Mesenchymal stem cell (in vitro differentiated cells and primary cell): ENCODE measurements around the gene NACC1.

ENCODE experiments used
- DNase-seq: peaks from one replicate; pipeline ENCODE4 v3.0.0-alpha.2; 2013
- H2AFZ ChIP-seq: one replicate; pipeline ENCODE4 v1.6.1; 2013; ENCODE audit warnings: low read depth, mild to moderate bottlenecking, control low read depth, inconsistent platforms, low read length, moderate library complexity
- H2AK5ac ChIP-seq: 2 replicates; pipeline ENCODE4 v1.6.1; 2013; ENCODE audit warnings: low read length, moderate library complexity, mild to moderate bottlenecking, inconsistent platforms; ENCODE audit not compliant: severe bottlenecking
- H2BK120ac ChIP-seq: one replicate; pipeline ENCODE4 v1.6.1; 2013; ENCODE audit warnings: low read depth, mild to moderate bottlenecking, inconsistent platforms, low read length, moderate library complexity
- H2BK12ac ChIP-seq, 2 experiments: one replicate each; pipeline ENCODE4 v1.6.1; 2013; ENCODE audit warnings: inconsistent platforms in 2 of 2, low read length in 2 of 2, mild to moderate bottlenecking in 2 of 2, moderate library complexity in 2 of 2, control low read depth in 1 of 2
- H2BK15ac ChIP-seq: one replicate; pipeline ENCODE4 v1.6.1; 2013; ENCODE audit warnings: mild to moderate bottlenecking, low read depth, inconsistent platforms; ENCODE audit not compliant: poor library complexity, severe bottlenecking
- H2BK5ac ChIP-seq: 2 replicates; pipeline ENCODE4 v1.6.1; 2013; ENCODE audit warnings: low read depth, mild to moderate bottlenecking, low read length, control low read depth, inconsistent platforms; ENCODE audit not compliant: poor library complexity, severe bottlenecking
- H3K14ac ChIP-seq, 2 experiments: one replicate each; pipeline ENCODE4 v1.6.1; 2013; ENCODE audit warnings: inconsistent platforms in 2 of 2, low read length in 2 of 2, control low read depth in 1 of 2, mild to moderate bottlenecking in 1 of 2, moderate library complexity in 1 of 2
- H3K18ac ChIP-seq, 2 experiments: one replicate each; pipeline ENCODE4 v1.6.1; 2013; ENCODE audit warnings: inconsistent platforms in 2 of 2, low read length in 2 of 2, control low read depth in 1 of 2, low read depth in 1 of 2, mild to moderate bottlenecking in 1 of 2
- H3K23ac ChIP-seq, 2 experiments: one replicate each; pipeline ENCODE4 v1.6.1; 2013; ENCODE audit warnings: inconsistent platforms in 2 of 2, low read length in 2 of 2, mild to moderate bottlenecking in 2 of 2, moderate library complexity in 2 of 2, control low read depth in 1 of 2
- H3K27ac ChIP-seq: 2 replicates; pipeline ENCODE4 v1.5.1; 2013; ENCODE audit warnings: mild to moderate bottlenecking, moderate library complexity, low read length, control low read depth, inconsistent platforms; ENCODE audit not compliant: poor library complexity, severe bottlenecking
- H3K27me3 ChIP-seq, 2 experiments: 2 replicates each; pipeline versions ENCODE4 v1.6.1 to v1.7.0; 2013; ENCODE audit warnings: low read length in 2 of 2, mild to moderate bottlenecking in 2 of 2, moderate library complexity in 2 of 2, control low read depth in 1 of 2, inconsistent platforms in 1 of 2; ENCODE audit not compliant: control insufficient read depth in 1 of 2, insufficient read depth in 1 of 2
- H3K36me3 ChIP-seq, 2 experiments: 2 replicates each; pipeline versions ENCODE4 v1.6.1 to v1.7.0; 2013; ENCODE audit warnings: low read length in 2 of 2, control low read depth in 1 of 2, inconsistent platforms in 1 of 2, low read depth in 1 of 2, mild to moderate bottlenecking in 1 of 2; ENCODE audit not compliant: insufficient read depth in 2 of 2, control insufficient read depth in 1 of 2
- H3K4ac ChIP-seq, 2 experiments: one replicate each; pipeline ENCODE4 v1.6.1; 2013; ENCODE audit warnings: inconsistent platforms in 2 of 2, low read length in 2 of 2, mild to moderate bottlenecking in 2 of 2, moderate library complexity in 2 of 2, control low read depth in 1 of 2, low read depth in 1 of 2
- H3K4me1 ChIP-seq: 2 replicates; pipeline ENCODE4 v1.6.1; 2013; ENCODE audit warnings: low read depth, low read length, control low read depth; ENCODE audit not compliant: control insufficient read depth, insufficient read depth
- H3K4me2 ChIP-seq: 2 replicates; pipeline ENCODE4 v1.6.1; 2013; ENCODE audit warnings: low read length, mild to moderate bottlenecking, inconsistent platforms; ENCODE audit not compliant: poor library complexity, severe bottlenecking
- H3K4me3 ChIP-seq, 2 experiments: 2 replicates each; pipeline versions ENCODE4 v1.5.1 to v1.7.0; 2013; ENCODE audit warnings: low read length in 2 of 2, mild to moderate bottlenecking in 2 of 2, control low read depth in 1 of 2, low read depth in 1 of 2; ENCODE audit not compliant: insufficient read depth in 1 of 2
- H3K79me1 ChIP-seq: replicated peaks from 2 replicates; pipeline ENCODE4 v1.6.1; 2013; ENCODE audit warnings: mild to moderate bottlenecking, control low read depth, low read length, inconsistent platforms; ENCODE audit not compliant: poor library complexity, severe bottlenecking
- H3K9ac ChIP-seq: 2 replicates; pipeline ENCODE4 v1.7.0; 2013; ENCODE audit warnings: mild to moderate bottlenecking, low read length, moderate library complexity
- H3K9me3 ChIP-seq: 2 replicates; pipeline ENCODE4 v1.7.0; 2013; ENCODE audit warnings: mild to moderate bottlenecking, low read length; ENCODE audit not compliant: control insufficient read depth
- H4K8ac ChIP-seq: one replicate; pipeline ENCODE4 v1.6.1; 2013; ENCODE audit warnings: inconsistent platforms, mild to moderate bottlenecking, low read length, moderate library complexity
- H4K91ac ChIP-seq: one replicate; pipeline ENCODE4 v1.6.1; 2013; ENCODE audit warnings: mild to moderate bottlenecking, low read length, inconsistent platforms
- WGBS: methylation state at CpG from one replicate; pipeline ENCODE4 v1.1.7; 2013; ENCODE audit warnings: mixed read lengths; 5-methylcytosine and 5-hydroxymethylcytosine counted together

NACC1 gene

DNA sequence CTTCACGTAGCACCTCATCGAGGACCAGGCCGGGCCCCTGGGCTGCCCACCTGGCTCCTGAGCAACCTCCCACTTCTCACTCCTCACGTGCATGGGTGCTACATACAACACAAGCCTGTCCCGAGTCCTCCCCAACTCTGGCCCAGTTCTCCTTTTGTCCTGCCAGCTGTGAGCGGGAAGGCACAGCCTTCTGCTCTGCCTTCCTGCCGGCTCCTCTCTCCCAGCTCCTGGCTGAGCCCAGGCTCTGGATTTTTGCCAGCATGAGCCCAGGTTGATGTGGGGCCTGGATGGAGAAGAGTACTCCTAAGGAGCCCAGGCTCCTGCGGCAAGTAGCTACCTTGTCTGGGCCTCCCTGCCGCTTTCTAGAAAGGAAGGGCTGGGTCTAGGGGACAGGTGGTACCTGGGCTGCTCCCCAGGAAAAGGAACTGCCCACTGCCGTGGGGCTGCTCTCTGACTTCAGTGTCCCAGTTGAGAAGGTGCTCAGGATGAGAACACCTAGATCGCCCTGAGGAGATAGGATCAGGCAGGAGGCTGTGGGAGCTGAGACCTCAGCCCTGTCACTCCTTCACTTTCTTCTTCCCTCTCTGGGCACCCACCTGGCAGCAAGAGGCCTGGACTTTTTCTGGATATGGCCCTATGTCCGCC lies 39.0 kb upstream of the NACC1 start:
- Histone ChIP-seq H3K18ac (peak overlapping the region; percentile 18), H3K4me1 (peaks cover 43% of the 10 kb centered on the region), H3K23ac (no peak overlapping the region), H3K14ac (no peak overlapping the region), H3K36me3 (peaks cover 5 to 91% of the 10 kb centered on the region in 2 experiments), H3K4ac (no peak overlapping the region), H3K9ac (peak overlapping the region; percentile 78), H4K91ac (peak overlapping the region; percentile 74), H4K8ac (peak overlapping the region; percentile 83), H3K4me2 (no peak overlapping the region), H2BK12ac (peak overlapping the region in 1 of 2 experiments; percentile 10), H2BK5ac (no peak overlapping the region), H3K4me3 (peak overlapping the region in 1 of 2 experiments; percentile 42), H2BK120ac (no peak overlapping the region), H2AK5ac (peak overlapping the region; percentile 15), H3K27me3 (peaks cover 0 to 48% of the 10 kb centered on the region in 2 experiments), H2AFZ (no peak overlapping the region), H2BK15ac (no peak overlapping the region), H3K27ac (no peak overlapping the region), H3K79me1 (no peaks in the 10 kb centered on the region), H3K9me3 (no peaks in the 10 kb centered on the region)
- no peak for DNase-seq
- WGBS, result 85% methylated on average over 12 of the region's 12 CpGs

- no peak for DNase-seq
- Histone ChIP-seq H2AK5ac (no peak overlapping the region), H2BK12ac (no peak overlapping the region), H2BK15ac (peak overlapping the region; percentile 33), H4K91ac (no peak overlapping the region), H3K4me3 (peak overlapping the region in 1 of 2 experiments; percentile 42), H2AFZ (no peak overlapping the region), H3K27me3 (peaks cover 0 to 48% of the 10 kb centered on the region in 2 experiments), H4K8ac (peak overlapping the region; percentile 83), H3K36me3 (peaks cover 5 to 91% of the 10 kb centered on the region in 2 experiments), H2BK120ac (no peak overlapping the region), H3K9me3 (no peaks in the 10 kb centered on the region), H3K18ac (peak overlapping the region in 1 of 2 experiments; percentile 18), H3K79me1 (no peaks in the 10 kb centered on the region), H3K23ac (no peak overlapping the region), H3K27ac (no peak overlapping the region), H3K4ac (no peak overlapping the region), H3K9ac (peak overlapping the region; percentile 78), H3K14ac (peak overlapping the region in 1 of 2 experiments; percentile 8), H2BK5ac (no peak overlapping the region), H3K4me1 (peaks cover 43% of the 10 kb centered on the region), H3K4me2 (no peak overlapping the region)
- 67% methylated on average over 15 of the region's 16 CpGs for WGBS
Observed at GRCh38 chr19:13079542-13079986, 38.5 kb upstream of the NACC1 start.

- Histone ChIP-seq H3K36me3 (peaks cover 5 to 90% of the 10 kb centered on the region in 2 experiments), H2AK5ac (no peak overlapping the region), H2BK12ac (no peak overlapping the region), H3K23ac (no peak overlapping the region), H4K8ac (peak overlapping the region; percentile 27), H2BK120ac (no peak overlapping the region), H2BK15ac (no peak overlapping the region), H3K4me3 (no peak overlapping the region), H2BK5ac (no peak overlapping the region), H3K27ac (peak overlapping the region; percentile 10), H3K4me1 (peaks cover 37% of the 10 kb centered on the region), H3K9me3 (no peaks in the 10 kb centered on the region), H3K18ac (no peak overlapping the region), H3K27me3 (peaks cover 0 to 48% of the 10 kb centered on the region in 2 experiments), H3K9ac (peak overlapping the region; percentile 50), H3K4me2 (no peak overlapping the region), H2AFZ (no peak overlapping the region), H3K4ac (no peak overlapping the region), H3K79me1 (no peaks in the 10 kb centered on the region), H3K14ac (peak overlapping the region in 1 of 2 experiments; percentile 53), H4K91ac (no peak overlapping the region)
- 36% methylated on average over 14 of the region's 14 CpGs for WGBS
- peak; percentile 82 for DNase-seq
Observed at GRCh38 chr19:13082192-13083007, 35.7 kb upstream of the NACC1 start.

GRCh38 chr19:13083008-13083404 lies 35.1 kb upstream of the NACC1 start:
- H2AFZ ChIP-seq, result no peak overlapping the region
- H3K23ac ChIP-seq, result no peak overlapping the region
- H2BK12ac ChIP-seq, result no peak overlapping the region
- H3K9ac ChIP-seq, result peak overlapping the region; percentile 50
- H3K4me1 ChIP-seq, result peaks cover 35% of the 10 kb centered on the region
- H3K27me3 ChIP-seq, result peaks cover 0 to 44% of the 10 kb centered on the region in 2 experiments
- no peak overlapping the region for H2BK5ac ChIP-seq
- H3K79me1 ChIP-seq, result no peaks in the 10 kb centered on the region
- peak overlapping the region; percentile 27 for H4K8ac ChIP-seq
- no peak for DNase-seq
- H2BK120ac ChIP-seq, result no peak overlapping the region
- H3K27ac ChIP-seq, result no peak overlapping the region
- no peak overlapping the region for H3K4me3 ChIP-seq
- no peaks in the 10 kb centered on the region for H3K9me3 ChIP-seq
- no peak overlapping the region for H3K4ac ChIP-seq
- H3K14ac ChIP-seq, result peak overlapping the region in 1 of 2 experiments; percentile 53
- peak overlapping the region; percentile 62 for H2AK5ac ChIP-seq
- H2BK15ac ChIP-seq, result no peak overlapping the region
- peak overlapping the region; percentile 4 for H4K91ac ChIP-seq
- peak overlapping the region in 1 of 2 experiments; percentile 6 for H3K18ac ChIP-seq
- 59% methylated on average over 7 of the region's 7 CpGs for whole genome bisulfite sequencing
- no peak overlapping the region for H3K4me2 ChIP-seq
- peaks cover 3 to 90% of the 10 kb centered on the region in 2 experiments for H3K36me3 ChIP-seq
